Endothelial cell of umbilical vein (primary cell): Measurements from ENCODE around the gene PDE1A. TPM values are rescaled to one million over a fixed set of nuclear protein-coding genes. Genes with fewer than 3 reads are reported as not detected.

Experiments used
- BruUV-seq: library from RNA; stranded (reverse); fragments of 400-500 nt; replicated peaks from 2 replicates; lab custom pipeline; 2021; lab: Mats Ljungman, UMichigan
- CTCF ChIA-PET: fragments of 300-600, 350-600 bp; sonication (Branson Sonifier 250); formaldehyde crosslinking; loops from one replicate; lab custom pipeline; 2021; ENCODE audit warnings: antibody characterized with exemption, inconsistent platforms; lab: Charles Lee
- POLR2A ChIA-PET: fragments of 300-600, 350-600 bp; sonication (Branson Sonifier 250); formaldehyde crosslinking; loops from one replicate; lab custom pipeline; 2021; ENCODE audit warnings: antibody characterized with exemption, inconsistent platforms; lab: Charles Lee
- DNase-seq: peaks from one replicate; pipeline ENCODE4 v3.0.0-alpha.2; 2011; ENCODE audit warnings: low read depth, low spot score
- FAIRE-seq: peaks from 2 replicates; lab custom pipeline; 2011; peaks lifted over from hg19 to GRCh38; lab: Jason Lieb, UNC
- H2AFZ ChIP-seq: 2 replicates; pipeline ENCODE4 v1.6.0; 2012; ENCODE audit warnings: low read depth, low read length, control low read depth, inconsistent platforms
- H3K27ac ChIP-seq: 2 replicates; pipeline ENCODE4 v1.5.1; 2011; ENCODE audit warnings: low read depth, mild to moderate bottlenecking, control low read depth, low read length, moderate library complexity; ENCODE audit not compliant: insufficient read depth
- H3K27me3 ChIP-seq, 2 experiments: 2 replicates each; pipeline versions ENCODE4 v1.6.0 to v1.6.1; 2011; ENCODE audit warnings: low read length in 2 of 2, mixed read lengths in 1 of 2; ENCODE audit not compliant: control insufficient read depth in 2 of 2, insufficient read depth in 2 of 2
- H3K36me3 ChIP-seq, 2 experiments: 2 replicates in 1 of 2; 3 replicates in 1 of 2; pipeline ENCODE4 v1.5.1; 2011; ENCODE audit warnings: low read length in 2 of 2, mild to moderate bottlenecking in 1 of 2, moderate library complexity in 1 of 2; ENCODE audit not compliant: control insufficient read depth in 2 of 2, insufficient read depth in 2 of 2; ENCODE audit errors: extremely low read depth in 1 of 2
- H3K4me1 ChIP-seq: 3 replicates; pipeline ENCODE4 v1.5.1; 2011; ENCODE audit warnings: mild to moderate bottlenecking, low read length; ENCODE audit not compliant: control insufficient read depth, insufficient read depth; ENCODE audit errors: extremely low read depth
- H3K4me2 ChIP-seq: 2 replicates; pipeline ENCODE4 v1.6.1; 2011; ENCODE audit warnings: low read length, control low read depth, mixed read lengths; ENCODE audit not compliant: insufficient read depth
- H3K4me3 ChIP-seq, 3 experiments: fragments of 200-600 bp in 1 of 3; sonication (generic), shearing (Covaris generic) in 1 of 3; replicated peaks in 1 of 3; 2 replicates each; pipeline ENCODE4 v1.5.1; 2011 to 2016; ENCODE audit warnings: control low read depth in 3 of 3, low read length in 3 of 3, mild to moderate bottlenecking in 2 of 3, inconsistent platforms in 1 of 3, low read depth in 1 of 3, moderate library complexity in 1 of 3; ENCODE audit not compliant: insufficient read depth in 1 of 3
- H3K79me2 ChIP-seq: 2 replicates; pipeline ENCODE4 v1.6.0; 2012; ENCODE audit warnings: low read length, inconsistent platforms; ENCODE audit not compliant: control insufficient read depth, insufficient read depth
- H3K9ac ChIP-seq: replicated peaks from 2 replicates; pipeline ENCODE3; 2011; ENCODE audit warnings: low read length, control low read depth; ENCODE audit not compliant: insufficient read depth; ENCODE audit errors: extremely low read depth
- H3K9me1 ChIP-seq: replicated peaks from 3 replicates; pipeline ENCODE4 v1.6.0; 2011; ENCODE audit warnings: mild to moderate bottlenecking, low read length; ENCODE audit not compliant: control insufficient read depth, insufficient read depth; ENCODE audit errors: extremely low read depth
- H3K9me3 ChIP-seq: replicated peaks from 2 replicates; pipeline ENCODE4 v1.5.1; 2012; ENCODE audit warnings: low read length, inconsistent platforms; ENCODE audit not compliant: control insufficient read depth, insufficient read depth
- H4K20me1 ChIP-seq: replicated peaks from 2 replicates; pipeline ENCODE3; 2011; ENCODE audit warnings: mild to moderate bottlenecking, low read length; ENCODE audit not compliant: control insufficient read depth, insufficient read depth; ENCODE audit errors: extremely low read depth
- FOS ChIP-seq: IDR thresholded peaks from 2 replicates; pipeline ENCODE4 v1.6.1; 2011; ENCODE audit warnings: mild to moderate bottlenecking, low read length, moderate library complexity, borderline replicate concordance; ENCODE audit not compliant: insufficient read depth
- GATA2 ChIP-seq: IDR thresholded peaks from 2 replicates; pipeline ENCODE4 v1.7.0; 2011; ENCODE audit warnings: low read depth, mild to moderate bottlenecking, moderate library complexity, mixed read lengths, low read length; ENCODE audit not compliant: insufficient read length, insufficient read depth
- JUN ChIP-seq: IDR thresholded peaks from 2 replicates; pipeline ENCODE4 v1.6.1; 2011; ENCODE audit warnings: borderline replicate concordance, low read depth; ENCODE audit not compliant: insufficient read length, insufficient read depth
- POLR2AphosphoS5 ChIP-seq: IDR thresholded peaks from 2 replicates; pipeline ENCODE4 v1.6.1; 2012; ENCODE audit warnings: low read depth, mild to moderate bottlenecking, control low read depth, low read length, moderate library complexity; ENCODE audit not compliant: insufficient read depth
- dilution Hi-C: fragments of 300-500 bp; cut with MboI; formaldehyde crosslinking; loops from one replicate; pipeline ENCODE4 v1.15.0; 2019; ENCODE audit warnings: low sequenced_read_pairs; ENCODE audit not compliant: extremely low pct_ligation_motif_present
- intact Hi-C: fragments of 100-400 bp; cut with micrococcal nuclease; formaldehyde crosslinking; loops from one replicate; pipeline ENCODE4 v1.10.0; 2022
- polyA plus RNA-seq, 4 experiments: library from polyadenylated mRNA; depleted of rRNA in 3 of 4; stranded (reverse) in 3 of 4; unstranded in 1 of 4; fragments of >200 nt; gene quantifications; 2 replicates each; pipeline versions ENCODE4 v1.2.1 to v1.2.3, GENCODE V29; 2011 to 2012; ENCODE audit warnings: missing spikeins in 1 of 4
- total RNA-seq: library from RNA; stranded (reverse); gene quantifications from 2 replicates; pipeline ENCODE4 v1.2.3, GENCODE V29; 2021
- TF ChIP-seq, protein P1 (sequence below), 2 donors: IDR thresholded peaks; 1 replicate in 1 of 2; 2 replicates in 1 of 2; pipeline ENCODE4 v1.5.1; 2011; ENCODE audit warnings: low read length in 2 of 2, mild to moderate bottlenecking in 2 of 2, moderate library complexity in 2 of 2, control low read depth in 1 of 2, inconsistent platforms in 1 of 2, low read depth in 1 of 2; ENCODE audit not compliant: insufficient read depth in 1 of 2; ENCODE audit errors: extremely low read depth in 1 of 2

PDE1A gene
- total and polyA plus RNA-seq, 2 donors (not counting 3 experiments of a cell fraction or from before 2014, with no cell fraction given), result 0.43 to 0.49 TPM

DNA sequence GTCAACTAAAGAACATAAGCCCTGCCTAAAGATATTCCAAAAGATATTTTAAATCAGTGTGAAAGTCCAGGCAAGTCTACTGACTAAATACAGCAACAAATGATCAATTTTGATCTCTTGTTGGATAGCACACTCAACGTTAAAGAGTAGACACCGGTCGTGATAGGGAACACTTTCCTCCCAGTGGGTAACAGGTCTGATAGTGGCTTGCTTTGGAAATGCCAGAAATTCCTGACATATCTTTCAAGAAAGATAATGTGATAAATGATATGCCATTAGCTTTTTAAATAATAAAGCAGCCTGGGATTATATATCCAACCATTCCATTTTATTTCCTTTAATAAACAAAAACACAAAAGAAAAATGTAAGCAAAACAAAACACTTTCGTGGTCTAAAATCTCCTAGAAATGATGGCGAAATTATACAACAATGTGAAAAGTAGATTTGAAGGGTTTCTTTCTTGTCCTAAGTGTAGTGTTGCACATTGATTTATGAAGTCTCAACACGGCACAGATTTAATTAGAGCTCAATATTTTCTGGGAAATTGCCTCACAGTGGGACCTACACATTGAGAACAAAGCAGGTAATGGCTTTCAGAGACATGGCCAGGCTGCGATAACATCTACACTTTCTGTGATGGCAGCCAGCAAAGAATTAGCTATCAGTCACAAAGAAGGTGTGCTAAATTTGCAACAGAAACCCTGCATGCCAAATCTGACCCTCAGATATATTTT lies 282.6 kb downstream of the PDE1A start:
- peak overlapping the region; percentile 84 for H2AFZ ChIP-seq
- no peak for FAIRE-seq
- H3K9ac ChIP-seq, result peak overlapping the region; percentile 28
- DNase-seq, result peak; percentile 49
- H3K9me3 ChIP-seq, result no peaks in the 10 kb centered on the region
- intact Hi-C loops (loop anchor here (1.0 kb wide), 1 partner anchor 11 kb away; no protein-coding TSS in a partner anchor), dilution Hi-C loops (no loop called here)
- no peaks in the 10 kb centered on the region for H3K9me1 ChIP-seq
- ChIA-PET CTCF (interaction anchor here (0.7 to 2.6 kb wide), 6 partner anchors 11 to 522 kb away, joined by 3 to 18 read pairs (median 7); no protein-coding TSS in a partner anchor), POLR2A (no interaction called here)
- TF ChIP-seq POLR2AphosphoS5 (no peak), GATA2 (peak; percentile 29), JUN (peak; percentile 8), FOS (no peak)
- TF ChIP-seq, protein P1, sequence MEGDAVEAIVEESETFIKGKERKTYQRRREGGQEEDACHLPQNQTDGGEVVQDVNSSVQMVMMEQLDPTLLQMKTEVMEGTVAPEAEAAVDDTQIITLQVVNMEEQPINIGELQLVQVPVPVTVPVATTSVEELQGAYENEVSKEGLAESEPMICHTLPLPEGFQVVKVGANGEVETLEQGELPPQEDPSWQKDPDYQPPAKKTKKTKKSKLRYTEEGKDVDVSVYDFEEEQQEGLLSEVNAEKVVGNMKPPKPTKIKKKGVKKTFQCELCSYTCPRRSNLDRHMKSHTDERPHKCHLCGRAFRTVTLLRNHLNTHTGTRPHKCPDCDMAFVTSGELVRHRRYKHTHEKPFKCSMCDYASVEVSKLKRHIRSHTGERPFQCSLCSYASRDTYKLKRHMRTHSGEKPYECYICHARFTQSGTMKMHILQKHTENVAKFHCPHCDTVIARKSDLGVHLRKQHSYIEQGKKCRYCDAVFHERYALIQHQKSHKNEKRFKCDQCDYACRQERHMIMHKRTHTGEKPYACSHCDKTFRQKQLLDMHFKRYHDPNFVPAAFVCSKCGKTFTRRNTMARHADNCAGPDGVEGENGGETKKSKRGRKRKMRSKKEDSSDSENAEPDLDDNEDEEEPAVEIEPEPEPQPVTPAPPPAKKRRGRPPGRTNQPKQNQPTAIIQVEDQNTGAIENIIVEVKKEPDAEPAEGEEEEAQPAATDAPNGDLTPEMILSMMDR (IDR thresholded peaks at IDR 0.05; ENCODE audit: extremely low read depth in 1 of 2, insufficient read depth in 1 of 2, low read depth in 1 of 2, low read length in 2 of 2), result no peak
- H3K27me3 ChIP-seq, result no peaks in the 10 kb centered on the region
- H3K27ac ChIP-seq, result peak overlapping the region; percentile 91
- peaks cover 17% of the 10 kb centered on the region for H3K4me1 ChIP-seq
- no peaks in the 10 kb centered on the region for H4K20me1 ChIP-seq
- H3K4me2 ChIP-seq, result peak overlapping the region; percentile 63
- no peak overlapping the region for H3K4me3 ChIP-seq
- TSS peak; percentile 60 for BruUV-seq
- H3K79me2 ChIP-seq, result no peaks in the 10 kb centered on the region
- H3K36me3 ChIP-seq, result no peaks in the 10 kb centered on the region
